ENCODE data around the gene BICC1.

- no peak for TF ChIP-seq CTCF (conservative IDR thresholded peaks at IDR 0.05 in 1 of 2, IDR thresholded peaks at IDR 0.05 in 1 of 2; ENCODE audit: low read depth in 1 of 2, low read length in 2 of 2)
- no peak for TF ChIP-seq EZH2 (IDR thresholded peaks at IDR 0.05; ENCODE audit: low read length, missing control alignments)
Measured at GRCh38 chr10:58645416-58646146, 132.9 kb downstream of the BICC1 start.
